Nephron (organoid): Measurements from ENCODE around the gene NPDC1.

Source experiments
- H3K27ac Mint-ChIP-seq, 3 experiments: 2 replicates each; pipeline ENCODE4 v1.8.0; 2020; ENCODE audit warnings: mixed read lengths in 3 of 3, mild to moderate bottlenecking in 2 of 3, moderate library complexity in 1 of 3
- H3K27me3 Mint-ChIP-seq: 2 replicates; pipeline ENCODE4 v1.8.0; 2021; ENCODE audit warnings: low read depth, mild to moderate bottlenecking, moderate library complexity, mixed read lengths
- H3K36me3 Mint-ChIP-seq: 2 replicates; pipeline ENCODE4 v1.8.0; 2020; ENCODE audit warnings: low read depth, mixed read lengths
- H3K4me1 Mint-ChIP-seq: 2 replicates; pipeline ENCODE4 v1.8.0; 2020; ENCODE audit warnings: mixed read lengths
- H3K4me3 Mint-ChIP-seq, 3 experiments: 2 replicates each; pipeline ENCODE4 v1.8.0; 2020; ENCODE audit warnings: mild to moderate bottlenecking in 3 of 3, mixed read lengths in 3 of 3, moderate library complexity in 2 of 3
- H3K9me3 Mint-ChIP-seq: 2 replicates; pipeline ENCODE4 v1.8.0; 2020; ENCODE audit warnings: mixed read lengths
- TF ChIP-seq, protein P1 (sequence below), 3 experiments: fragments of 200-600 bp; sonication (generic); IDR thresholded peaks; one replicate each; pipeline ENCODE4 v1.5.0; 2021; ENCODE audit warnings: antibody characterized with exemption in 3 of 3; ENCODE audit not compliant: unreplicated experiment in 3 of 3

The NPDC1 gene

DNA sequence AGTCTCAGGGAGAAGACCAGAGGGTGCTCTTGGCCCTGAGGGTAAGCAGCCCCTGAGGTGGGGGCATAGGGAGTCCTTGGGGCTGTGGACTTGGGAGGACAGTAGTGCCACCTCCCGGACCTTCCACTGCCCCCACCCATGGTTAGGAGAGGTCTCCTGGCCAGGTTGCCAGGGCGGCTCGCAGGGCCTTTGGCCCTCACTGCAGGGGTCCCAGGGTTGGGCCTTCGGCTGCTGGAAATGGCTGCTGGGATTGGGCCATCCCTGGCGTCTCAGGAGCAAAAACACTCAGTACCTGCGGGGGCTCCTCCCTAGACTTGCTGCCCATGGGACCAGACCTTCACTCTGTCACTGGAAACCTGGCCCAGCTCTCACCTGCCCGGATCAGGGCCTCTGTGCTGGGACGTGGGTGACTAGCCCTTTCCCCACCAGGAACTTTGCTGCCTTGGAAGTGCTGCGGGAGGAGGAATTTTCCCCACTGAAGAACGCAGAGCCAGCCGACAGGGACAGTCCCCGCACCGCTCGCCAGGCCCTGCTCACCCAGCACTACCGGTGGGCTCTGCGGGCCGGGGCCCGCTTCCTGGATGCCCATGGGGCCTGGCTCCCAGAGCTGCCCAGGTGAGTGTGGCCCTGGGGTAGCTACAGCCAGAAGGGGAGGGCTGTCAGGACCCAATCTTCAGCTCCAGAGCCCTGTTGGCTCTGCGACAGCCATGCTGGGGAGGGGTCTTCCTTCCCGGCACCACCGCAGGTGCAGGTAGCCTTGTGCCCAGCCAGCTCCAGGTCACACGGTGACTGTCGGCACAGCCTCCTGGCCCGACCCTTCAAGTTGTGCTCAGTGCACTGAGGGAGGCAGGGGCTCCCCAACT lies 34.5 kb upstream of the NPDC1 start:
- Mint-ChIP-seq H3K4me3 (no peak overlapping the region), H3K27ac (no peak overlapping the region), H3K4me1 (peaks cover under 1% of the 10 kb centered on the region), H3K36me3 (no peaks in the 10 kb centered on the region), H3K9me3 (no peaks in the 10 kb centered on the region), H3K27me3 (peaks cover 73% of the 10 kb centered on the region)
- TF ChIP-seq, protein P1, sequence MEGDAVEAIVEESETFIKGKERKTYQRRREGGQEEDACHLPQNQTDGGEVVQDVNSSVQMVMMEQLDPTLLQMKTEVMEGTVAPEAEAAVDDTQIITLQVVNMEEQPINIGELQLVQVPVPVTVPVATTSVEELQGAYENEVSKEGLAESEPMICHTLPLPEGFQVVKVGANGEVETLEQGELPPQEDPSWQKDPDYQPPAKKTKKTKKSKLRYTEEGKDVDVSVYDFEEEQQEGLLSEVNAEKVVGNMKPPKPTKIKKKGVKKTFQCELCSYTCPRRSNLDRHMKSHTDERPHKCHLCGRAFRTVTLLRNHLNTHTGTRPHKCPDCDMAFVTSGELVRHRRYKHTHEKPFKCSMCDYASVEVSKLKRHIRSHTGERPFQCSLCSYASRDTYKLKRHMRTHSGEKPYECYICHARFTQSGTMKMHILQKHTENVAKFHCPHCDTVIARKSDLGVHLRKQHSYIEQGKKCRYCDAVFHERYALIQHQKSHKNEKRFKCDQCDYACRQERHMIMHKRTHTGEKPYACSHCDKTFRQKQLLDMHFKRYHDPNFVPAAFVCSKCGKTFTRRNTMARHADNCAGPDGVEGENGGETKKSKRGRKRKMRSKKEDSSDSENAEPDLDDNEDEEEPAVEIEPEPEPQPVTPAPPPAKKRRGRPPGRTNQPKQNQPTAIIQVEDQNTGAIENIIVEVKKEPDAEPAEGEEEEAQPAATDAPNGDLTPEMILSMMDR (IDR thresholded peaks at IDR 0.05; ENCODE audit: unreplicated experiment in 3 of 3), result no peak

DNA sequence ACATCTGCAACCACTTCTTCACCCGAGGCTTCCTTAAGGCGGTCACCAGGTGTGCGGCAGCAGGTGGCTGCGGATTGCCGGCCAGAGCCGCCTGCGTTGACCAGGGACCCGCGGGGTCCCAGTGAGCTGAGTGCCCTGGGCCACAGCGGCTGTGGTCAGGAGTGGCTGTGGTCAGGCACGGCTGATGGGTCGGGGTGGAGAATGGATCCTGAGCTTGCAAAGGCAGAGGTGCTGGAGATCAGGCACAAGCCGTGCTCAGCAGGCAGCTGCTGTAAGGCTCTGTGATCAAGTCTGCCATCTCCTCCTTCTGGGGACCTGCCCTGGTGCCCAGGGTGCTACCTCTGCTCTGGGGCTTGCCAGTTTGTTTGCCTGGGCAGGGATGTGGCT lies 33.4 kb upstream of the NPDC1 start:
- TF ChIP-seq, protein P1 (IDR thresholded peaks at IDR 0.05; ENCODE audit: unreplicated experiment in 3 of 3), result no peak
- H3K27me3 Mint-ChIP-seq, result peaks cover 77% of the 10 kb centered on the region
- peak overlapping the region; percentile 1 to 69 (median 49) for H3K4me3 Mint-ChIP-seq
- H3K27ac Mint-ChIP-seq, result no peak overlapping the region
- H3K36me3 Mint-ChIP-seq, result no peaks in the 10 kb centered on the region
- no peaks in the 10 kb centered on the region for H3K4me1 Mint-ChIP-seq
- no peaks in the 10 kb centered on the region for H3K9me3 Mint-ChIP-seq

DNA sequence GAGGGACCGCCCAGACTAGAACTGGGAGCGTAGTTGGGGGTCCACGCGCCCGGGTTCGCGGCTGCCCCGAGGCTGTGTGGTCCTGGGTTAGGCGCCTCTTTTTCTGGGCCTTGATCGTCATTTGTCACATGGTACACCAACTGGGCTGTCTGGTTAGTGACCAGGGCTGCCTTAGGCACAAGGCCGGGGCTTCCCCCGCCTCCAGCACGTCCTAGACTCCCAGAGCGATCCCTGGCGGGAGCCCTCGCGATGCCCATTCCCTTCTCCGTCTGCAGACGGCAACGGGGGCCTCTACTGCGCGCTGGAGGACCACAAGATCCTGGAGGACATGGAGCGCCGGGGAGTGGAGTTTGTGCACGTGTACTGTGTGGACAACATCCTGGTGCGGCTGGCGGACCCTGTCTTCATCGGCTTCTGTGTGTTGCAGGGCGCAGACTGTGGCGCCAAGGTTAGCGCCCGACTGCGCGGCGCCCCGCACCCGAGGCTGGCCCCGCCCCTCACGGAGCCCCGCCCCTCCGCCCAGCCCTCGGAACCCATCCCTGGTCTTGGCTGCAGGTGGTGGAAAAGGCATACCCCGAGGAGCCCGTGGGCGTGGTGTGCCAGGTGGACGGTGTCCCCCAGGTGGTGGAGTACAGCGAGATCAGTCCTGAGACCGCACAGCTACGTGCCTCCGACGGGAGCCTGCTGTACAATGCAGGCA lies 32.9 kb upstream of the NPDC1 start:
- Mint-ChIP-seq H3K4me1 (no peaks in the 10 kb centered on the region), H3K9me3 (no peaks in the 10 kb centered on the region), H3K4me3 (peak overlapping the region; percentile 66 to 77 (median 71)), H3K27me3 (peaks cover 82% of the 10 kb centered on the region), H3K27ac (no peak overlapping the region), H3K36me3 (no peaks in the 10 kb centered on the region)
- TF ChIP-seq, protein P1 (IDR thresholded peaks at IDR 0.05; ENCODE audit: unreplicated experiment in 3 of 3), result no peak

DNA sequence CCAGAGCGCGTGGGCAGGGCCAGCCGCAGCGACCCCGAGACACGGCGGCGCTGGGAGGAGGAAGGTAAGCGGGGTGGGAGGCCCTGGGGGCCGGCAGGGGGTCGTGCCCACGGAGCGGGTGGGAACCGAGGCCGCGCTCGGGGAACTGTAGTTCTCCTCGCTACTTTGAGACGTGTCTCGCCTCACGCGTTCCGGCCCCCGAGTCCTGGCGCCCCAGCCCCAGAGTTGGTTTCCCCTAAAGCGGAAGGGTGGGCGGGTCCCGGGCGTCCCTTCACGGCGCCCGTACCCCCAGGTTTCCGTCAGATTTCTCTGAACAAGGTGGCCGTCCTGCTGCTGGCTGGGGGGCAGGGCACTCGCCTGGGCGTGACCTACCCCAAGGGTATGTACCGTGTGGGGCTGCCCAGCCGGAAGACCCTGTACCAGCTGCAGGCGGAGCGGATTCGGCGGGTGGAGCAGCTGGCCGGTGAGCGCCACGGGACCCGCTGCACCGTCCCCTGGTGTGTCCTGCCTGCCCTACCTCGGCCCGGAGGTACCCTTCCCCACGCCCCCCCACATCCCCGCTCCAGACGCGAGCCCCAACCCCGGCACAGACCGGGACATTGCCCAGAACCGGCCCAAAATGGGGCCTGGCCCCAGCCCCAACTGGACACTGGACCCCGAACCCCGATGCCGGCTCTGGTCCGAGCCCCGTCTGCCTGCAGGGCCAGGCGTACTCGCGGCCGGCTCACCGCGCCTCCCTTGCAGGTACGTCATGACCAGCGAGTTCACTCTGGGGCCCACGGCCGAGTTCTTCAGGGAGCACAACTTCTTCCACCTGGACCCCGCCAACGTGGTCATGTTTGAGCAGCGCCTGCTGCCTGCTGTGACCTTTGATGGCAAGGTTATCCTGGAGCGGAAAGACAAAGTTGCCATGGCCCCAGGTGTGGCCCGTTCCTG lies 32.0 kb upstream of the NPDC1 start:
- Mint-ChIP-seq H3K27ac (no peak overlapping the region), H3K36me3 (no peaks in the 10 kb centered on the region), H3K4me1 (no peaks in the 10 kb centered on the region), H3K4me3 (peak overlapping the region; percentile 66 to 77 (median 71)), H3K9me3 (no peaks in the 10 kb centered on the region), H3K27me3 (peaks cover 83% of the 10 kb centered on the region)
- TF ChIP-seq, protein P1 (IDR thresholded peaks at IDR 0.05; ENCODE audit: unreplicated experiment in 3 of 3), result no peak

DNA sequence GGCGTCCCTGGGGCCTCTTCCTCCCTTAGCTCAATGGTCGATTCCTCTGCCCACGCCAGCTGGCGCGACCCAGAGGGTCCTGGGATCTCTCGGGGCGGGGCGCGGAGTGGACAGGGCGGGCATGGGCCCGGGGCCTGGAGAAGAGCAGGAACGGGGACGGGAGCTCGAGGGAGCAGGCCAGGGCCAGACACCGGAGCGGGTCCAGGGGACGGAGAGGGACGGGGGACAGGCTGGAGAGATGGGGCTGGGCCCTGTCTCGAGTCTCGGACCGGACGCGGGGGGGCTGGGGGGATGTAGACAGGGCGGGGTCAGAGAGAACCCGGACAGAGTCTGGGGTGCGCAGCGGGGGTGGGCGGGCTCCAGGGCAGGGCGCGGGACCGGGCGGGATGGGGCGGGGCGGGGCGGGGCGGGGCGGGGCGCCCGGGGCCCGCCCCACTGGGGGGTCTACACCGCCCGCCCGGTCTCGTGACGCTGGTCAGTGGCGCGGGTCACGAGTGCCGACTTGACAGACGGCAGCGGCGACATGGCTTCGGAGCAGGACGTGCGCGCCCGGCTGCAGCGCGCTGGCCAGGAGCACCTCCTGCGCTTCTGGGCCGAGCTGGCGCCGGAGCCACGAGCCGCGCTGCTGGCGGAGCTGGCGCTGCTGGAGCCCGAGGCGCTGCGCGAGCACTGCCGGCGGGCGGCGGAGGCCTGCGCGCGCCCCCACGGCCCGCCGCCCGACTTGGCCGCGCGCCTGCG lies 31.2 kb upstream of the NPDC1 start, which contains the start of gene UAP1L1:
UAP1L1 (plus strand) TSS at position 508 of the 738 bp plus-strand sequence; CDS start at position 524, 16 bp downstream.
- Mint-ChIP-seq H3K36me3 (no peaks in the 10 kb centered on the region), H3K9me3 (no peaks in the 10 kb centered on the region), H3K4me1 (no peaks in the 10 kb centered on the region), H3K27me3 (peaks cover 85% of the 10 kb centered on the region), H3K4me3 (peak within 1 kb of the TSS; percentile 66 to 77 (median 71)), H3K27ac (no peak within 1 kb of the TSS)
- TF ChIP-seq, protein P1 (IDR thresholded peaks at IDR 0.05; ENCODE audit: unreplicated experiment in 3 of 3), result no peak
